Gastrocnemius medialis (tissue), 4 donors: ENCODE measurements around the gene MLN.

Experiments used
- CTCF ChIP-seq, 5 experiments: fragments of 450-650 bp in 3 of 5; fragments of 200-600 bp in 2 of 5; sonication (generic) in 2 of 5; IDR thresholded peaks in 4 of 5; conservative IDR thresholded peaks in 1 of 5; 1 replicate in 4 of 5; 2 replicates in 1 of 5; pipeline ENCODE4 v1.5.1; 2016 to 2019; ENCODE audit warnings: antibody characterized with exemption in 5 of 5, mild to moderate bottlenecking in 3 of 5, moderate library complexity in 3 of 5
- POLR2A ChIP-seq, 2 donors: fragments of 450-650 bp; IDR thresholded peaks; one replicate each; pipeline ENCODE4 v1.6.1; 2017; ENCODE audit warnings: antibody characterized with exemption in 2 of 2, mild to moderate bottlenecking in 2 of 2, moderate library complexity in 2 of 2

GRCh38 chr6:33777398-33778388 lies 26.1 kb downstream of the MLN start:
- no peak for TF ChIP-seq CTCF (IDR thresholded peaks at IDR 0.05 in 4 of 5, conservative IDR thresholded peaks at IDR 0.05 in 1 of 5)
- no peak for TF ChIP-seq POLR2A (IDR thresholded peaks at IDR 0.05)
